ENCODE data around the gene GAB1. TPM values are rescaled to one million over a fixed set of nuclear protein-coding genes. Genes with fewer than 3 reads are reported as not detected.

Gene GAB1
- total RNA-seq (10 to 100 TPM; 43.5 to 54.1 TPM), polyA plus RNA-seq (ENCODE audit: insufficient read length in 6 of 6) (100 to 1,000 TPM in 3 of 6 donors, 10 to 100 TPM in 3; 77.9 to 109 (median 97.1) TPM)
- long read RNA-seq, donor 1, transcript GAB1-209 (2 exons, 838 nt): major isoform, 5 of 24 reads
- long read RNA-seq, donor 1, partial matches to known transcripts: 16 of 24 reads
- long read RNA-seq, donor 1, other reads (novel, unspliced or antisense): 0 of 24 reads
- long read RNA-seq, donor 2, partial matches to known transcripts: 37 of 40 reads
- long read RNA-seq, donor 2, other reads (novel, unspliced or antisense): 0 of 40 reads
- long read RNA-seq, donor 3, partial matches to known transcripts: 0 of 3 reads
- long read RNA-seq, donor 3, other reads (novel, unspliced or antisense): 0 of 3 reads
- long read RNA-seq, donor 4, partial matches to known transcripts: 0 of 1 reads
- long read RNA-seq, donor 4, other reads (novel, unspliced or antisense): 1 of 1 reads
- long read RNA-seq, donor 5, partial matches to known transcripts: 25 of 28 reads
- long read RNA-seq, donor 5, other reads (novel, unspliced or antisense): 0 of 28 reads
- long read RNA-seq, donor 6, transcript GAB1-201 (10 exons, 2,648 nt): major isoform, 5 of 15 reads
- long read RNA-seq, donor 6, partial matches to known transcripts: 9 of 15 reads
- long read RNA-seq, donor 6, other reads (novel, unspliced or antisense): 0 of 15 reads
- long read RNA-seq, donor 7, full-length matches to known transcripts: 2 of 2 reads
- long read RNA-seq, donor 7, partial matches to known transcripts: 0 of 2 reads
- long read RNA-seq, donor 7, other reads (novel, unspliced or antisense): 0 of 2 reads
- long read RNA-seq, donor 8, partial matches to known transcripts: 0 of 3 reads
- long read RNA-seq, donor 8, other reads (novel, unspliced or antisense): 0 of 3 reads
- long read RNA-seq, donor 9: 0 reads
- long read RNA-seq, donor 10, partial matches to known transcripts: 1 of 1 reads
- long read RNA-seq, donor 10, other reads (novel, unspliced or antisense): 0 of 1 reads
- long read RNA-seq, donor 11, partial matches to known transcripts: 0 of 2 reads
- long read RNA-seq, donor 11, other reads (novel, unspliced or antisense): 0 of 2 reads
- long read RNA-seq, donor 12, full-length matches to known transcripts: 2 of 2 reads
- long read RNA-seq, donor 12, partial matches to known transcripts: 0 of 2 reads
- long read RNA-seq, donor 12, other reads (novel, unspliced or antisense): 0 of 2 reads

- H3K27me3 ChIP-seq: peaks cover 0 to 10% of the 10 kb centered on the region in 2 donors
- DNase-seq: peak; percentile 77 to 93 (median 85)
- peak within 1 kb of the TSS; percentile 86 to 90 for H3K4me3 ChIP-seq
- H3K4me1 ChIP-seq: peaks cover 0 to 40% of the 10 kb centered on the region in 2 donors
- intact Hi-C loops (cut with DNase I): no loop called here
- peak; percentile 69 for ATAC-seq
- H3K27ac ChIP-seq: peak within 1 kb of the TSS; percentile 92 to 96
- TF ChIP-seq CTCF (IDR thresholded peaks at IDR 0.05): no peak
- H3K9me3 ChIP-seq: no peaks in the 10 kb centered on the region
- H3K36me3 ChIP-seq: no peaks in the 10 kb centered on the region
These were observed at the start of gene GAB1 for GRCh38 chr4:143336781-143337599. GAB1 (plus strand) TSS chr4:143336876; CDS start chr4:143337189, 313 bp downstream.

DNA sequence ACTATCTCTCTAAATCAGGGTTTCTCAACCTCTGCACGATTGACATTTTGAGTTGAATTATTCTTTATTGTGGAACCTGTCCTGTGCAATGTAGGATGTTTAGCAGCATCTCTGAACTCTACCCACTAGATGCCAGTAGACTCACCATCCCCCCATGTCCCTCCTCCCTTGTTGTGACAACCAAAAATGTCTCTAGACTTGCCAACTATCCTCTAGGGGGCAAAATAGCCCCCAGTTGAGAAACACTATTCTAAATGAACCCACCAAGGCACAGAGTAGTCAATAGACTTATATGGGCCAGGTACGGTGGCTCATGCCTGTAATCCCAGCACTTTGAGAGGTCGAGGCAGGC lies 49.1 kb upstream of the GAB1 start:
- ATAC-seq: no peak
- H3K27me3 ChIP-seq: no peaks in the 10 kb centered on the region
- DNase-seq: no peak
- no peaks in the 10 kb centered on the region for H3K9me3 ChIP-seq
- no peak for TF ChIP-seq CTCF (IDR thresholded peaks at IDR 0.05)
- H3K4me1 ChIP-seq: peaks cover 0 to 10% of the 10 kb centered on the region in 2 donors
- H3K27ac ChIP-seq: peak overlapping the region in 1 of 2 donors; percentile 74
- H3K36me3 ChIP-seq: no peaks in the 10 kb centered on the region
- no peak overlapping the region for H3K4me3 ChIP-seq
- intact Hi-C loops (cut with DNase I): no loop called here

GRCh38 chr4:143288171-143288570 lies 48.5 kb upstream of the GAB1 start:
- intact Hi-C loops (cut with DNase I): no loop called here
- Histone ChIP-seq H3K4me1 (peaks cover 0 to 10% of the 10 kb centered on the region in 2 donors), H3K27ac (no peak overlapping the region), H3K4me3 (no peak overlapping the region), H3K36me3 (no peaks in the 10 kb centered on the region), H3K27me3 (no peaks in the 10 kb centered on the region), H3K9me3 (no peaks in the 10 kb centered on the region)
- no peak for TF ChIP-seq CTCF (IDR thresholded peaks at IDR 0.05)
- DNase-seq (no peak), ATAC-seq (no peak)

- ATAC-seq: no peak
- no peak for TF ChIP-seq CTCF (IDR thresholded peaks at IDR 0.05)
- DNase-seq: no peak
- Histone ChIP-seq H3K27me3 (no peaks in the 10 kb centered on the region), H3K27ac (no peak overlapping the region), H3K36me3 (no peaks in the 10 kb centered on the region), H3K4me1 (peaks cover 0 to 15% of the 10 kb centered on the region in 2 donors), H3K4me3 (no peak overlapping the region), H3K9me3 (no peaks in the 10 kb centered on the region)
- intact Hi-C loops (cut with DNase I): no loop called here
These were observed 47.3 kb upstream of the GAB1 start for GRCh38 chr4:143289370-143289769.
